ENCODE measurements around the gene ATF2. TPM values are rescaled to one million over a fixed set of nuclear protein-coding genes. Genes with fewer than 3 reads are reported as not detected.
A peak's percentile ranks its signal among the peaks of the same experiment; 100 is the strongest.

ATF2 gene
- total RNA-seq, 1 donor from 2014 or later, result 32.1 TPM

- Histone ChIP-seq H3K4me3 (ENCODE audit: low read depth, low read length) (no peak overlapping the region), H3K27me3 (ENCODE audit: control insufficient read depth, insufficient read depth, low read length) (no peaks in the 10 kb centered on the region), H3K36me3 (ENCODE audit: control insufficient read depth, insufficient read depth, low read length) (no peaks in the 10 kb centered on the region)
- TF ChIP-seq, protein P1, sequence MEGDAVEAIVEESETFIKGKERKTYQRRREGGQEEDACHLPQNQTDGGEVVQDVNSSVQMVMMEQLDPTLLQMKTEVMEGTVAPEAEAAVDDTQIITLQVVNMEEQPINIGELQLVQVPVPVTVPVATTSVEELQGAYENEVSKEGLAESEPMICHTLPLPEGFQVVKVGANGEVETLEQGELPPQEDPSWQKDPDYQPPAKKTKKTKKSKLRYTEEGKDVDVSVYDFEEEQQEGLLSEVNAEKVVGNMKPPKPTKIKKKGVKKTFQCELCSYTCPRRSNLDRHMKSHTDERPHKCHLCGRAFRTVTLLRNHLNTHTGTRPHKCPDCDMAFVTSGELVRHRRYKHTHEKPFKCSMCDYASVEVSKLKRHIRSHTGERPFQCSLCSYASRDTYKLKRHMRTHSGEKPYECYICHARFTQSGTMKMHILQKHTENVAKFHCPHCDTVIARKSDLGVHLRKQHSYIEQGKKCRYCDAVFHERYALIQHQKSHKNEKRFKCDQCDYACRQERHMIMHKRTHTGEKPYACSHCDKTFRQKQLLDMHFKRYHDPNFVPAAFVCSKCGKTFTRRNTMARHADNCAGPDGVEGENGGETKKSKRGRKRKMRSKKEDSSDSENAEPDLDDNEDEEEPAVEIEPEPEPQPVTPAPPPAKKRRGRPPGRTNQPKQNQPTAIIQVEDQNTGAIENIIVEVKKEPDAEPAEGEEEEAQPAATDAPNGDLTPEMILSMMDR (IDR thresholded peaks at IDR 0.05; ENCODE audit: insufficient read depth, low read length, severe bottlenecking), result no peak
- FAIRE-seq (no peak), DNase-seq (ENCODE audit: low read depth) (peak; percentile 78)
These were observed 105.0 kb downstream of the ATF2 start for GRCh38 chr2:175062787-175063585.

GRCh38 chr2:175057078-175057685 is 110.8 kb downstream of the ATF2 start:
- Histone ChIP-seq H3K4me3 (ENCODE audit: low read depth, low read length) (no peak overlapping the region), H3K27me3 (ENCODE audit: control insufficient read depth, insufficient read depth, low read length) (no peaks in the 10 kb centered on the region), H3K36me3 (ENCODE audit: control insufficient read depth, insufficient read depth, low read length) (no peaks in the 10 kb centered on the region)
- FAIRE-seq (no peak), DNase-seq (ENCODE audit: low read depth) (no peak)
- TF ChIP-seq, protein P1 (IDR thresholded peaks at IDR 0.05; ENCODE audit: insufficient read depth, low read length, severe bottlenecking), result no peak

- no peaks in the 10 kb centered on the region for H3K36me3 ChIP-seq (ENCODE audit: control insufficient read depth, insufficient read depth, low read length)
- TF ChIP-seq, protein P1 (IDR thresholded peaks at IDR 0.05; ENCODE audit: insufficient read depth, low read length, severe bottlenecking), result no peak
- DNase-seq (ENCODE audit: low read depth) (no peak), FAIRE-seq (no peak)
- H3K4me3 ChIP-seq (ENCODE audit: low read depth, low read length), result no peak overlapping the region
- H3K27me3 ChIP-seq (ENCODE audit: control insufficient read depth, insufficient read depth, low read length), result no peaks in the 10 kb centered on the region
These were observed 112.0 kb downstream of the ATF2 start for GRCh38 chr2:175055993-175056392.

DNA sequence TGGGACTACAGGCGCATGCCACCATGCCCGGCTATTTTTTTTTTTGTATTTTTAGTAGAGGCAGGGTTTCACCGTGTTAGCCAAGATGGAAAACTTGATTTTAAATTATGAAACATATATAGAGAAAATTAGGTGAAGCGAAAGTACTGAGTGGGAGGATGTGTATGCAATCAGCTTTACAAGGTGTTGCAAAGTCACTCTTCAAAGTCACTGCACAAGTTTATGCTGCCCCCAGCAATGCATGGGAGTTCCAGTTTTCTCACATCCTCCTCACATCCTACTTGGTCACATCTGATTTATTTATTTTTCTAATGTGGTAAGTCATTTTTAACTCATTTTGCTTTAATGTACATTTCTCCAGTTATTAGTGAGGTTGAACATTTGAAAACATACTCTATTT is 113.7 kb downstream of the ATF2 start:
- TF ChIP-seq, protein P1 (IDR thresholded peaks at IDR 0.05; ENCODE audit: insufficient read depth, low read length, severe bottlenecking), result no peak
- FAIRE-seq (no peak), DNase-seq (ENCODE audit: low read depth) (no peak)
- no peak overlapping the region for H3K4me3 ChIP-seq (ENCODE audit: low read depth, low read length)
- no peaks in the 10 kb centered on the region for H3K27me3 ChIP-seq (ENCODE audit: control insufficient read depth, insufficient read depth, low read length)
- H3K36me3 ChIP-seq (ENCODE audit: control insufficient read depth, insufficient read depth, low read length), result no peaks in the 10 kb centered on the region

GRCh38 chr2:175049661-175050060 is 118.3 kb downstream of the ATF2 start:
- DNase-seq (ENCODE audit: low read depth) (peak; percentile 19), FAIRE-seq (no peak)
- TF ChIP-seq, protein P1 (IDR thresholded peaks at IDR 0.05; ENCODE audit: insufficient read depth, low read length, severe bottlenecking), result no peak
- H3K4me3 ChIP-seq (ENCODE audit: low read depth, low read length), result no peak overlapping the region
- H3K36me3 ChIP-seq (ENCODE audit: control insufficient read depth, insufficient read depth, low read length), result no peaks in the 10 kb centered on the region
- no peaks in the 10 kb centered on the region for H3K27me3 ChIP-seq (ENCODE audit: control insufficient read depth, insufficient read depth, low read length)
